ENCODE data around the gene SEMA4F. TPM values are rescaled to one million over a fixed set of nuclear protein-coding genes. Genes with fewer than 3 reads are reported as not detected.
A peak's percentile ranks its signal among the peaks of the same experiment; 100 is the strongest.

The SEMA4F gene
- total RNA-seq, 2 donors from 2014 or later, result 3.5 to 3.8 TPM

DNA sequence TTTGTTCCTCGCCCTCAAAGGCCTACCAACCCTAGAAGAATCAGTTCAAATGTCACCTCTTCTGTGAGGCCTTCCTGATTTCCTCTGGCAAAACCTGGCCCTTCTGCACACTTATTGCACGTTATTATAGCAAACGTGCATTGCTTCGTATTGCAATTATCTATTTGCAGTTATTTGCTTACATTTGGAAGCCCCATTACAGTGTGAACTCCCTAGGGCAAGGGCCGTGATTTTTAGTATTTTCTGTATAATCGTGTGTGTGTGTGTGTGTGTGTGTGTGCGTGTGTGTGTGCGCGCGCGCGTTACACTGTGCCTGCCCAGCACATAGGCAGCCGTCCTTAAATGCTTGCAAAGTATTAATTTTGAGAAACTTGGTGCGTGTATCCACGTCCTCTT is 460 bp upstream of the SEMA4F start:
- DNase-seq (no peak), ATAC-seq (peak; percentile 34)

DNA sequence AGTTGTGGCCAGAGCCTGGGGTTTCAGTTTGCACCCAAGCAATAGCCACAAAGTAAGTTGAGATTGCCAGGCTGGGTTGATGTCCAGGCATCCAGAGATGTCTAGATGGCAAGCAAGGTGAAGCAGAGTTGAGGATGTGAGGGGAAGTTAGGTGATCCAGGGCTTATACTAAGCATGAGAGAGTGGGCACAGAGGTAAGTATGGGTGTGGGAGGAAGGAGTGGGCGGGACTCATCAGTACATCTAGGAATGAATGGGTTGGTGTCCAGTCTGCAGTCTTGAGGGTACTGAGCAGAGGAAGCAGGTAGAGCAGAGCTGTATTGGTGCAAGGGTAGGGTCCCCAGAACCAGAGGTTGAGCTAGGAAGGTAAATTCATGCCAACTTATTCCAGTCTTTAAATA is 1.5 kb downstream of the SEMA4F start:
- ATAC-seq (no peak), DNase-seq (no peak)
- intact Hi-C loops (cut with DNase I, micrococcal nuclease), result no loop called here

More for the DNA sequence above, 460 bp upstream of the SEMA4F start:
- intact Hi-C loops (cut with DNase I, micrococcal nuclease), result no loop called here

DNA sequence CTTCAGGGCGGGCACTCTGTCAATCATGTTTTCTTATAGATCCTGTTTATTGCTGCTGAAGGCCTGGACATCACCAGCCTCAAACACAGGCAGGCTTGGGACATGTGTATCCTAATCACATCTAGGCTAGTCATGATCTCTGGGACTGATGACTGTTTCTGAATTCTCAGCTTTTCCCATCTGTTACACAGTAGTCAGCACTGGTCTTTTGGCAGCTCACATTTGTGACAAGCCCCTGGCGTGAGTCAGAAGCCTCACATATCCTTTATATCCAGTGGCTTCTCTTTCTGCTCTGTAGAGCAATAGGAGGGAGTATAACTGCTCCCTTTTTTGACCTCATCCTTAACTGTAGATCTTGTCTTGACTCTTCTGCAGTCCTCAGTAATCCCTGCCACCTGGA is 4.5 kb downstream of the SEMA4F start:
- intact Hi-C loops (cut with DNase I, micrococcal nuclease), result no loop called here
- DNase-seq (no peak), ATAC-seq (no peak)

DNA sequence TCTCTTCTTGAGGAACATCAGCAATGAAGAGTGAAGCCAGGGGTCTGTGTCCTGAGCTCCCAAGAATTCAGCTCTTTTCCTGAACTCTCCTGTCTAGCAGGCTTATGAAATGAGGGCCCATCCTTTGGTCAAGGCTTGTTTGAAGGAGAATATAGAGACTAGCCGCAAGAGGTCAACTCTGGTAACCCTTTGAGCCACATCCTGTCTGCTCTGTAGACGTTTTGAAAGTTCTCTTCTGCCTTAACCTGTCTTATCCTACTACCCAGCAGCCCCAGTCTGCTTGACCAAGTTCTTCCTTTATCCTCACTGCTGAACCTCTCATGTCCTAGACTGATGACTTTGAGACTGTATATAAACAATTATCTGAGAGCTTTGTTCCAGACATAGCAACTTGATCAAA is 5.4 kb downstream of the SEMA4F start:
- DNase-seq (no peak), ATAC-seq (no peak)
- intact Hi-C loops (cut with DNase I, micrococcal nuclease), result no loop called here

DNA sequence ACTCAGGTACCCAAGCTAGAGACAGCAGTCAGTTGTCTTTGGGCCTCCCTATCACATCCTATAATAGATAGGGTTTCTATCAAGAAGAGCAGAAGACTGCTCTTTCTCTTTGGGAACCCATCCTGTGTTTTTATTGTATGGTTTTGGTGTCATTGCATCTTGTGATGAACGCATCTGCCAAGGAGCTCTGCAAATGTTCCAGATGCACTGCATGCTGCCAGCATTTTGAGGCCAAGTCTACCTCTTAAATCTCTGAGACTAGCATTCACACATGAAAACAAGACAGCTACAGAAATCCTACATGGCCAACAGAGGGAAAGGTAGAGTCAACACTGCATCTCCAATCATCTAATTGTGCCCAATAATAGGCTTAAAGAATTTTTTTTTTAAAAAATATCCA is 14.0 kb downstream of the SEMA4F start:
- ATAC-seq (no peak), DNase-seq (no peak)
- intact Hi-C loops (cut with DNase I, micrococcal nuclease), result no loop called here

DNA sequence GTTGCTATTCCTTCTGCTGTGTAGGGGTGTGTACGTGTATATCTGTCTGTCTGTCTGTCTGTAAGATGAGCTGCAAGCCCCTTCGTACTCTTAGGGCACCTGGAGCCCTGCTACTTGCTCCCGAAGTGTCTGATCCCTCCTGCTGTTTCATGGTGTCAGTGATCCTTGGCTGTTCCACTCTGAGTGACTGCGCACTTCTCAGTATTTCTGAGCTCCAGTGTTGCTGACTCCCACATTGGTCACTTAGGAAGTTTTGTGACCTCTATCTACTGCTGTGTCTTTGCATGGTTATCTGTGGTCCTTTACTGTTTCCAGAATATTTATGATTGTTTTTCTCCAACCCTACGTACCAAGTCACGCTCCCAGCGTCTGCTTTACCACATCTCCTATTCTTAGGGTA is 16.2 kb downstream of the SEMA4F start:
- intact Hi-C loops (cut with DNase I, micrococcal nuclease), result no loop called here
- no peak for DNase-seq
- no peak for ATAC-seq

DNA sequence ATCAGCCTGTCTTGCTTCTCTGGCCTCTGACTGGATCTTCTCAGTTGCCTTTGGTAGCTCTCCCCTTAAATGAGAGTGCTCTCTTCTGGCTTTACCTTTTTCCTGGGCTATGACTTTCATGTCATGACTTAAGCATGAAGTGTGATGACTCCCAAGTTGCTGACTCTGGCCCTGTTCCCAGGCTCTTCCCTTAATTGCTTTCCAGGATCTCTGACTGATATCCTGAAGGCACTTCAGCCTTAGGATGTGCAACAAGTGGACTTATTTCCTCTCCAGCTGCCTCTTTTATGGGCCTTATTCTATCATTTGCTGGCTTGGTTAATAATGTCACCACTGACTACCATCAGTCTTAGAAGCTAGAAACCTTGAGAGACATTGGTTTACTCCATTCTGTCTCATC is 17.4 kb downstream of the SEMA4F start:
- intact Hi-C loops (cut with DNase I, micrococcal nuclease), result no loop called here
- DNase-seq, result no peak
- ATAC-seq, result no peak

DNA sequence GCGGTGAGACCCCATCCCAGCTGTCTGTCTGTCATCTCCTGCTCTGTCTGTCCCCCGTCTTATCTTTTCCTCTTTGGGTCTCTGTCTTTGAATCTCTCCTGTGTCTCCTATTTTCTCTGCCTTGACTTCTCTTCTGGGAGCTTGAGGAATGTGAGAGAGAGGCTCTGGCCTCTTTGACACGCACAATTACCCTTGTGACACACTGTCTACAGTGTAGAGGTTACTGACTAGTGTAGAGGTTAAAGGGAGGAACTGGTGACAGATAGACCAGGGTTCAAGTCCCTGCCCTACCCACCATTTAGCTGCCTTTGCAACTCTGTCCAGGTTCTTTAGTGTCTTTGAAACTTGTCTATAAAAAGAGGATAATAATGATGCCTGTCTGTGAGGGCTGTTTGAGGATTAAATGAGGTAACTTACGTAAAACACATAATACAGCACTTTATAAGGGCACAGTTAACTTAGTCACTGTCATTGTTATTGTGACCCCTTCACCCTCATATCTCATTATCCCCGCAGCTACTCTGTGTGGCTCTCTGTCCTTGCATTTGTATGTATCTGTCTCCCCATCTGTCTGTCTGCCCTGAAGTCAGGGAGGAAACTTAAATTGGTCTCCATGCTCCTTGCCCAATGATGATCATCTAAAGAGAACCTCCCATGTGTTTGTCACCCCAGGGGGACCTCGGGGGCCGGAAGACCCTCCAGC is 19.9 kb downstream of the SEMA4F start:
- intact Hi-C loops (cut with DNase I, micrococcal nuclease), result no loop called here
- DNase-seq (no peak), ATAC-seq (no peak)

DNA sequence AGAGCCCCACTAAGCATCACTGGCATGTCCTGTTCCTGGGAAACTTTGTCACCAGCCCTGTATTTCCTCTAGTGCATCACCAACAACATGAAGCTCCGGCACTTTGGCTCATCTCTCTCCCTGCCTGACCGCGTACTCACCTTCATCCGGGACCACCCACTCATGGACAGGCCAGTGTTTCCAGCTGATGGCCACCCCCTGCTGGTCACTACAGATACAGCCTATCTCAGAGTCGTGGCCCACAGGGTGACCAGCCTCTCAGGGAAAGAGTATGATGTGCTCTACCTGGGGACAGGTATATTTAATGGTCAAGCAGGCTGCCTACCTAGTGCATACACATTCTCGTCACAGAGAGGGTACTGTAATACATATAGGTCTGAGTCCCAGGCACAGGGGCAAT is 21.0 kb downstream of the SEMA4F start:
- intact Hi-C loops (cut with DNase I, micrococcal nuclease), result no loop called here
- ATAC-seq (no peak), DNase-seq (no peak)

DNA sequence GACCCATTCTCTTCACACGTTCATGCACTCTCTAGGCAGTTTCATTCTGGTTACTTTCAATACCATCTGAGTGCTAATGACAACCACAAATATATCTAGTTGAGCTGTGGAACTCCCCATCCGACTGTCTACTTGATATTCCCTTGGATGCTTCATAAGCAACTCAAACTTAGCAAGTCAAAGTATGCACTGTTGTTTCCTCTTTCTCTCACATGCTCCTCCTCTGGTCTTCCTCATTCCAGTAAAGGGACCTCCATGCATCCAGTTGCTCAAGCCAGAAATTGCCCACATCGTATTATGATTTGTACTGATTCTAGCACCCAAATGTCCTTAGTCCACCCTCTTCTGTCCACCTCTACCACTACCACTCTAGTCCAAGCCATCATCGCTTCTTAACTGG is 22.3 kb downstream of the SEMA4F start:
- ATAC-seq, result no peak
- no peak for DNase-seq
- intact Hi-C loops (cut with DNase I, micrococcal nuclease), result no loop called here

DNA sequence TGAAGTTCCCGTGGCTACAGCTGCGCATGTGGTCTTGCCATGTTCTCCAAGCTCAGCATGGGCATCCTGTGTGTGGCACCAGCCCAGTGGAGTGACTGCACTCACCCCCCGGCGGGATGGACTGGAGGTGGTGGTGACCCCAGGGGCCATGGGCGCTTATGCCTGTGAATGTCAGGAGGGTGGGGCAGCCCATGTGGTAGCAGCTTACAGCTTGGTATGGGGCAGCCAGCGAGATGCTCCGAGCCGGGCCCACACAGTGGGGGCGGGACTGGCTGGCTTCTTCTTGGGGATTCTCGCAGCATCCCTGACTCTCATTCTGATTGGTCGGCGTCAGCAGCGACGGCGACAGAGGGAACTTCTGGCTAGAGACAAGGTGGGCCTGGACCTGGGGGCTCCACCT is 25.6 kb downstream of the SEMA4F start:
- DNase-seq, result no peak
- no peak for ATAC-seq
- intact Hi-C loops (cut with DNase I, micrococcal nuclease), result no loop called here

DNA sequence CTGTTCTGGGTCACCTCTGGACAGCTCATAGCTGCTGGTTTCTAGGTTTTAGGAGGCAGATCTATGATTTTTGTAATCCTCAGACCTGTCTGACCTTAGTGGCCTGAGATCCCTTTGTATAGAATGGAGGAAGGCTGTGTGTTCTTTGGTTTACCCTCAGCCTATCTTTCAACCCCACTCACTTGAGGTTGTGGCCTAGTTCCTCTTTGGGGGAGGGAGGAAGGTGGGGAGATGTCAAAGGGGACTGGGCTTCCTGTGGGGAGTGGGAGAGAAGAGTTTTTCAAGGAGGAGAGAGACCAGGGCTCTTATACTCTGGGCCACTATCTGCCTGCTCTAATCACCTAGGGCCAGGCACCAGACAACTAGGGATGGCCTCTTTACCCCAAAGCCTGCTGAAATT is 28.5 kb downstream of the SEMA4F start:
- ATAC-seq (no peak), DNase-seq (no peak)
- intact Hi-C loops (cut with DNase I, micrococcal nuclease), result no loop called here

DNA sequence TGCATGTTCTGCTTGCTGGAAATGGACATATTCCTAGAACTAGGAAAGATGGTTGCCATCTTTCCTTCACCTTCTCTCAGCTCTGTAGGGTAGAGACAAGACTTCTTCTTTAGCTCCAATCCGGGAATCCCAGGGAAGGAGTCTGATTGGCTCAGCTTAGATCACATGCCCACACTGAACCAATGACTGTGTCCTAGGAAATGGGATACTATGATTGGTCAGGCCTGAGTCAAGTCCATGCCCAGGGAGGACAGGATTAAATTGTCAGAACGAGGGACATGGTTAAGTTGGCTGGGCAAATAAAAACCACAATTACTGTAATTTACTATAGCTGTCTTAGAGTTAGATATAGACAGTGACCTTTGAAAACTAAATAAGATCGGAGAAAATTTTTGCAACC is 31.4 kb downstream of the SEMA4F start:
- ATAC-seq, result no peak
- intact Hi-C loops (cut with DNase I, micrococcal nuclease), result no loop called here
- DNase-seq, result no peak

DNA sequence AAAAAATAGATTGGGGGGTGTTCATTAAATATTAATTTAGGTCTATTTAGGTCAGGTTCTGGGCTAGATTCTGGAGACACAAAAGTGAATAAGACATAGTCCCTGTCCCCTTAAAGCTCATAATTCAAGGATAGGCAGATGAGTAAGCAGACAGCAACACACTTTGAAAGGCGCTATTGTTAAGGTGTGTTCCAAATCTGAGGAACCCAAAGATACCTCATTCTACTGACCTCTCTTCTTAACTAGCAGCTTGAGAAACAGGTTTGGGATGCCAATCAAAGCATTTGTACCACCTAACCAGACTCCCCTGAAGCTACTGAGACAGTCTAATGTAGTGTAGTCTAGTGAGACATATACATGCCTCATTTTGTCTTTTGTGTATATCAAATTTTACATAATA is 34.8 kb downstream of the SEMA4F start:
- no peak for ATAC-seq
- DNase-seq, result no peak
- intact Hi-C loops (cut with DNase I, micrococcal nuclease), result no loop called here

DNA sequence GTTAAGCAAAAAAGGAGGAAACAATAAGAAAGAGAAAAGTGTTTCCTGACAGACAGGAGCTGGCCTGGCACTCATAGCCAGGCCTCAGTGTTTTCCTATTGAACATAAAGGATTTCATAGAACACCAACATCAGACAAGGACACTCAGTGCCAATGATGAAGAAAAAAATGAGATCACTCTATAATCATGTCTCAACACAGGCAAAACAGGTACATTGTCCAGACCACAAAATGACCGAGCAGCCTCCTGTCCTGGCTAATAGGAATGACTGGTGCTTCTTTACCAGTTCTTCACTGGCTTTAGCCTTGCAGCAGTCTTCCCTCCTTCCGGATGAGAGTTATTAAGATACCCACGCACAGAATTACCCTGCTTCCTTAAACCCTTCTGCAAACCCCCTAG is 35.6 kb downstream of the SEMA4F start:
- ATAC-seq (no peak), DNase-seq (no peak)
- intact Hi-C loops (cut with DNase I, micrococcal nuclease), result no loop called here

DNA sequence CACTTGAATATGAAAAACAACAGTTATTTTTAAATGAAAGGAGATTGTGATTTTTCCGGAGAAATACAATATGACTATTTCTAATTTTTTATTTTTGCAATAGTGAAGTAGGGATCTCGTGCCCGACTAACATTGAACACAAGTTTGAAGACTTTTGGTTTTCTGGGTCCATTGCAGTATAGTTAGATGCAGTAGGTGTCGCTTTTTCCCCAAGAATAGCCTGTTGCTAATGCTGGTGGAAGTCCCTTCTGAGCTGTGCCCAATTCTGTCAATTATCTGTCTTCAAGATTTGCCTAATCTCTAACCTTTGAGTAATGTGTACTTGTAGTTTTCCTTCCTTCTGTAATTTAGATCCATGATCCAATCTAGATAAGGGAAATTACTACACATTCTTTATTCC is 36.5 kb downstream of the SEMA4F start:
- DNase-seq (no peak), ATAC-seq (peak; percentile 30)
- intact Hi-C loops (cut with DNase I, micrococcal nuclease), result no loop called here

DNA sequence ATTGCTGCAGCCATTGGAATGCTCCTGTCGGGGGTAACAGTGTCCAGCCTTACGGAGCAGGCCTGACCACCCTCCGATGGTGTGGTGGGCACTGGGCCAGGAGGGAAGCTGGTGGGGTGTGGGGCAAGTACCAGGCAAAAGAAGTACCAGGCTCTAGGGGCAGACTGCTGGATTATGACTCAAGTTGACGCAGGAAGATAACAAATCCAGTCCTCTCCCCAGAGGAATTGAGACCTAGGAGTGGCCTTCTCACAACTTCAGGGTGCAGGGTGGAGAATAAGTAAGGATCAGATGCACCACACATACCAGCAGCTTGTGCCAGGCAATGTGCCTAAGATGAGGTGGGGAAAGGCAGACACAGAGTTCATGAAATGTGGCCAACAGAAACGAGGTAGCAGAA is 37.9 kb downstream of the SEMA4F start:
- intact Hi-C loops (cut with DNase I, micrococcal nuclease), result no loop called here
- DNase-seq, result no peak
- ATAC-seq, result no peak

DNA sequence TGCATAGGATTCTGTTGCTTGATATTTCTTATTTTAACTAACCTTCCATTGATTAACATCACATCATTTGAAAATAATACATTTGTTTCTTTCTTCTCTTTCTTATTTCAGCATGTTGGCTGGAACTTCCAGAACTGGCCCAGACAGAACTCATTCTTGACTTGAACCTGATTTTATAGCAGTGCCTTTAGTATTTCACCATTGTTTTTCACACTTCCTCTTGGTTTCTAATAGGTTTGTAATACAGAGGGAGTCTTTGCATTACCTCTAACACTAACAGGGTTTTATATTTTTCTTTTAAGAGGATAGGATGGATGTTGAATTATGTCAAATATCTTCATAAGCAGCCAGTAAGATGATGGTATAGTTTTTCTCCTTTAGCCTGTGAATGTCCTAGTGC is 39.2 kb downstream of the SEMA4F start:
- intact Hi-C loops (cut with DNase I, micrococcal nuclease), result no loop called here
- ATAC-seq, result no peak
- DNase-seq, result no peak

DNA sequence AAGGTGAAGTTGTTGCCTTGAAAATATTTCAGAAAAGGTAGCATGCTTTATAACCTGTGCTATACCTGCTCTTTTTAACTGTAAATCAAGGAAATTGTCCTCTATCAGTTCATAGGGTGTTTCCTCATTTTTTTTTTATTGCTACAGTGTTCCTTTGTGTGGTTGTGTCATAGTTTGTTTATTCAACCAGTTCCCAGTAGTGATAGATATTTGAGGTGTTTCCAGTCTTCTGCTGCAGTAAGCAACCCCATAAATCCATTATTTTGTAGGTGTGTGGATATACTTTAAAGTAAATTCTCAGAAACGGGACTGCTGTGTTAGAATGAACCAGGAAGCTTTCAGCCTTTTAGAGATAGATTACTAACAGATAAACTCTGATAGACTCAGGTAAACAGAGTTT is 39.6 kb downstream of the SEMA4F start:
- intact Hi-C loops (cut with DNase I, micrococcal nuclease), result no loop called here
- peak; percentile 44 for ATAC-seq

DNA sequence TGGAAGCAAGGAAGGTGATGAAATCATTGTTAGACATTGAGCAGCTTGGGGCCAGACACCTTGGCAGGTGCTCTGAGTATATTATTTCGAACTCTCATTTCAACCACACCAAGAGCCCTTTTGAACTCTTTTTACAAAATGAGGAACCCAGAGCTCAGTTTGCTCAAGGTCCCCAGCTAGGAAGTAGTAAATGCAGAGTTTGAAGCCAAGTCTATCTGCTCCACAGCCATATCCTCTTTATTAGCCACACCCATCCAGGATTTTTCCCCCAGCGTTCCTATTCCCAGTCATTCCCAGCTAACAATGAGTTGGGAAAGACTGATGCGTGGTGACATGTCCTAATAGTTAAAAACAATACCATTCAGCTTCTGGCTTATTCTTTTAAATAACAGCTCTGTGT is 40.2 kb downstream of the SEMA4F start:
- intact Hi-C loops (cut with DNase I, micrococcal nuclease), result no loop called here
- DNase-seq (peak in 1 of 2 donors; percentile 45), ATAC-seq (peak; percentile 61)

More for the DNA sequence above, 39.6 kb downstream of the SEMA4F start:
- no peak for DNase-seq

DNA sequence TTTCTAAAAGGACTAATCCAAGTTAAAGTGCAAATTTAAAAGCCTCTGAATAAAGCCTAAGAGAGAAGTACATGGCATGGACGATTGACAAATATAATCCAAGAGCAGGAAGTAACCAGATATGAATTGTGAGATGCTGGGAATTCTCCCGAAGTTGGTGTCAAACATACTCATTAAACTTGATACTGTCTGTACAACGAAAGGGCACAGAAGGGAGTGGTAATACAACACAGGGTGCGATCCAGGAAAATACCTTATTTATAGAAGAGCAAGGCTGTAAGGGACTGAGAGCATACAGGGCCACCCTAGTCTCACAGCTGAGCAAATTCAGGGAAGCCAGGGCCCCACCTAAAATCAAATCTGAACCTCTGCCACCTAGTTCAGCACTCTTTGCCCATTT is 41.6 kb downstream of the SEMA4F start:
- intact Hi-C loops (cut with DNase I, micrococcal nuclease), result no loop called here
- peak; percentile 42 to 56 for DNase-seq
- peak; percentile 77 for ATAC-seq

DNA sequence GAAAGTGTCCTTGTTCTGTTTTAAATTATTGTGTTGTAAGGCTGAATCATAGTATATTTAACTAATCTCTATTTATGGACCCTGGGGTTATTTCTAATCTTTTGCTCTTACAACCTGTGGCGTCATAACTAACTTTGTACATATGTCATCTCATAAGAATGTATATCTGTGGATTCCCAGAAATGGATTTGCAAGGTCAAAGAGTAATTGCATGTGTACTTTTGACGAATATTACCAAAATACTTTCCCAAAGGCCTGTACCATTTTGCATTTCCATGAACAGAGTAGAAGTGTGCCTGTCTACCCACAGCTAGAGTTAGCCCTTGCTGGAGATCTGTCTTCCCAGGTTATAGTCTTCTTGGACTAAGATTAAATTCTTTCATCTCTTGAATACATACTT is 42.8 kb downstream of the SEMA4F start:
- no peak for DNase-seq
- no peak for ATAC-seq
- intact Hi-C loops (cut with DNase I, micrococcal nuclease), result no loop called here

All from left colon (tissue), 2 donors.